Measurements from ENCODE around the gene GLS2.
"Not testable (repeated sequence)": the region's sequence is repeated elsewhere in the genome, so short reads cannot be mapped to it uniquely, and the experiment has no call there.

Gene GLS2

GRCh38 chr12:56488041-56488955 lies at the start of gene GLS2:
Gene GLS2 (minus strand): TSS chr12:56488161. CDS start chr12:56488118, 43 bp downstream.
- peak; percentile 48 for DNase-seq (ENCODE audit: low read depth)

DNA sequence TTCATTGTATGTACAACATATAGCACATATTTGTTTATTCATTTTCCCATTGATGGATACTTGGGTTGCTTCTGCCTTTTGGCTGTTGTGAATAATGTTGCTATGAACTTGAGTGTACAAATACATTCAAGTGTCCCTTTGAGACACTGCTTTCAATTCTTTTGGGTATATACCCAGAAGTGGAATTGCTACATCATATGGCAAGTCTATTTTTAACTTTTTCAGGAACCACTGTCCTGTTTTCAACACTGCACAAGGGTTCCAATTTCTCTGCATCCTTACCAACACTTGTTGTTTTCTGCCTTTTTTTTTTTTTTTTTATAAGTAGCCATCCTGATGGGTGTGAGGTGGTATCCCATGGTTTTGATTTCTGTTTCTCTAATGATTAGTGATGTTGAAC lies 49.6 kb upstream of the GLS2 start:
- no peak for DNase-seq (ENCODE audit: low read depth)

GRCh38 chr12:56530390-56531055 lies 42.6 kb upstream of the GLS2 start:
- no peak for DNase-seq (ENCODE audit: low read depth)

DNA sequence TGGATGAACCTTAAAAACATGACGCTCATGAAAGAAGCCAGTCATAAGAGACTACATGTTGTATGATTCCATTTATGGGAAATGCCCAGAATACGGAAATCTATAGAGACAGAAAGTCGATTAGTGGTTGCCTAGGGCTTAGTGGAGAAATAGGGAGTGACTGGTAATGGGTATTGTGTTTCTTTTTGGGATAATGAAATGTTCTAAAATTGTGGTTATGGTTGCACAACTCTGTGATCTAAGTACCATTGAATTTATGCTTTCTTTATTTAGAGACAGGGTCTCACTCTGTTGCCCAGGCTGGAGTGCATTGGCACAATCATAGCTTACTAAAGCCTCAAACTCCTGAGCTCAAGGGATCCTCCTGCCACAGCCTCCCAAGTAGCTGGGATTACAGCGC lies 41.7 kb upstream of the GLS2 start:
- no peak for DNase-seq (ENCODE audit: low read depth)

GRCh38 chr12:56528846-56529245 lies 40.9 kb upstream of the GLS2 start:
- no peak for DNase-seq (ENCODE audit: low read depth)

- DNase-seq (ENCODE audit: low read depth): no peak
These were observed 34.6 kb upstream of the GLS2 start for GRCh38 chr12:56522411-56523193.

- peak; percentile 6 for DNase-seq (ENCODE audit: low read depth)
These were observed 33.8 kb upstream of the GLS2 start, which contains the start of gene RBMS2 for GRCh38 chr12:56521590-56522371. Gene RBMS2 (plus strand): TSS chr12:56521820. CDS start chr12:56522024, 204 bp downstream.

GRCh38 chr12:56521209-56521589 lies 33.2 kb upstream of the GLS2 start:
- no peak for DNase-seq (ENCODE audit: low read depth)

DNA sequence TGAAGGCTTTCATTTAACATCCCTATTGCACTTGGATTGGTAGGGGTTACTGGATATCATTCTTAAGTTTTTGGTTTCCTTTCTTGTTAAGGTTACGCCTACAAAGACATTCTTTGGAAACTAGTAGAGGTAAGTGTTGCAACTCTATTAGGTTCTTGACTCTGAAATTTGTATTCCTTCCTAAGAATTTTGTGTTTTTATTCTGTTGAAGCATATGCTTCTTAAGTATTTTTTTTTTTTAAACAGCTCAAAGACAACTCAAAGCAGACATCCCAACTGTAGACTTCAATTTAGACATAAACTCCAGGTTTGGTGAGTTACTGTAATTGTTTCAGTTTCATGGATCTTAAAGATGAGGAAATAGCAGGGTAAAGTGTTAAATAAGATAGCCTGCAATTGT lies 32.5 kb upstream of the GLS2 start:
- no peak for DNase-seq (ENCODE audit: low read depth)

GRCh38 chr12:56520048-56520447 lies 32.1 kb upstream of the GLS2 start:
- no peak for DNase-seq (ENCODE audit: low read depth)

DNA sequence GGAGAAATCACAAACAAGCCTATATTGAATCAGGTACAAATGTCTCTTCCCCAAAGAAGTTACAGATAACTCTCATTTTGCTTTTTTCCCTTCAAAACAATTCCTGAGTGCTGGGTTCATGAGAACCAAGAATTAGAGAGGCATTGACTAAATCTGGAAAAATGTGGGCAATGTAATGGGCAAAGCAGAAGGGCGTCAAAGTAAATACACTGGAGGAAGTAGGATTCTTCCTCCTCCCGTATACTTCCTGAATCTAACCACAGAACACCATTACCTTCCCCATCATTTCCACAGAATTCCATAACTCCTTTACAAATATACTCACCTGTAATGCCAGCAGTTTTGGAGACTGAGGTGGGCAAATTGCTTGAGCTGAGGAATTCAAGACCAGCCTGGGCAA lies 30.6 kb upstream of the GLS2 start:
- DNase-seq (ENCODE audit: low read depth): no peak

DNA sequence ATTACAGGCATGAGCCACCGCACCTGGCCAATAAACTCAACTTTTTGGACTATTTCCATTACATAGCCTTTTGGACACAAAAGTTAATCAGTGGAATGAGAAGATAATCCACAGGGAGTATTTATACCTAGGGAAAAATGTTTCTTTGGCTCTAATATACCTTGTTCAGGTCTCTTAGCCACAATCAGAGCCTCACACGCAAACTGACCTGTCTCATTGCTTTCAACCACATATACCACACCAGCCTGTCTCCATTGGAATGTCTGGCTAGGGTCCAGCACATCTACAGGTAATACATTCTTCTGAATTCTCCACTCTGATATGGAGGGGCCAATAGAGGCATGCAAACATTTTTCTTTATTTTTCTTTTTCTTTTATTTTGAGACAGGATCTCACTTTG lies 29.9 kb upstream of the GLS2 start:
- no peak for DNase-seq (ENCODE audit: low read depth)

DNA sequence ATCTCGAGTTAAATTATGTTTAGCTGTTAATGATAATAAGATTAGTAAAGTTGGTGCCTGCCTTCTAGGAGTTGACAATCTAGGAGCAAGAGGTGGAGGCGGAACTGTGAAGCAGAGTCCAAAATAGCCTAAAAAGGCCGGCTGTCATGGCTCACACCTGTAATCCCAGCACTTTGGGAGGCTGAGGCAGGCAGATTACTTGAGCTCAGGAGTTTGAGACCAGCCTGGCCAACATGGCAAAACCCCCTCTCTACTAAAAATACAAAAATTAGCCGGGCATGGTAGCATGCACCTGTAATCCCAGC lies 26.0 kb upstream of the GLS2 start:
- not testable (repeated sequence) for DNase-seq (ENCODE audit: low read depth)

- no peak for DNase-seq (ENCODE audit: low read depth)
These were observed 22.8 kb upstream of the GLS2 start for GRCh38 chr12:56510786-56511185.

DNA sequence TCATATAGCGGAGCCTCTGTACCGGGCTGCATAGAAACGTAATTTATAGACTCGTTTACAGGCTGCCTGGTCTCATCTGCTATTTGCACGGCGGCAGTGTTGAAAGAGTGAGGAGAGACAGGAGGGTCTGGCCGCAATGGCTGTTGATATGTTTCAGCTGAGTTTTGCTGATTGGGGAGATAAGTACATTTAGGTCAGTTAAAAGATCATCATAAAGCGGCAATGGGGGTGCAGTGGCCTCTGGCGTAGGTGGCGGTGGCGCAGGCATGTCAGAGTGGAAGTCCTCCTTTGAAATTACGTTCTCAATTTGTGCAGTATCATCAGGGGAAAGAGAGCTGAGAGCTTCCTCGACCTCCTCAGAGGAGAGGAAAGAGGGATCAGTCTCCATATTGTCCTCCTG lies 11.9 kb upstream of the GLS2 start:
- DNase-seq (ENCODE audit: low read depth): not testable (repeated sequence)

GRCh38 chr12:56499452-56499851 lies 11.5 kb upstream of the GLS2 start:
- DNase-seq (ENCODE audit: low read depth): not testable (repeated sequence)

GRCh38 chr12:56498126-56498902 lies 10.4 kb upstream of the GLS2 start:
- not testable (repeated sequence) for DNase-seq (ENCODE audit: low read depth)

DNA sequence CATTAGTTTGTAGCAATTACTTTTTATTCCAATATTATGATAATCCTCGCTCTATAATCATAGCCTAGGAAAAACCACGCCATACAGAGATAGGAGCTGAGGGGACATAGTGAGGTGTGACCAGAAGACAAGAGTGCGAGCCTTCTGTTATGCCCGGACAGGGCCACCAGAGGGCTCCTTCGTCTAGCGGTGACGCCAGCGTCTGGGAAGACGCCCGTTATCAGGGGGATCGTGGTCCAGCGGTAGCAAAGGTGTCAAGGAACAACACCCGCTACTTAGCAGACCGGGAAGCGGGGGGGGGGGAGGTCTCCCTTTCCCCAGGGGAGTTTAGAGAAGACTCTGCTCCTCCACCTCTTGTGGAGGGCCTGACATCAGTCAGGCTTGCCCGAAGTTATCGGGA lies 8.7 kb upstream of the GLS2 start:
- DNase-seq (ENCODE audit: low read depth): peak; percentile 43

GRCh38 chr12:56494481-56494880 lies 6.5 kb upstream of the GLS2 start:
- not testable (repeated sequence) for DNase-seq (ENCODE audit: low read depth)

GRCh38 chr12:56494106-56494415 lies 6.1 kb upstream of the GLS2 start:
- not testable (repeated sequence) for DNase-seq (ENCODE audit: low read depth)

DNA sequence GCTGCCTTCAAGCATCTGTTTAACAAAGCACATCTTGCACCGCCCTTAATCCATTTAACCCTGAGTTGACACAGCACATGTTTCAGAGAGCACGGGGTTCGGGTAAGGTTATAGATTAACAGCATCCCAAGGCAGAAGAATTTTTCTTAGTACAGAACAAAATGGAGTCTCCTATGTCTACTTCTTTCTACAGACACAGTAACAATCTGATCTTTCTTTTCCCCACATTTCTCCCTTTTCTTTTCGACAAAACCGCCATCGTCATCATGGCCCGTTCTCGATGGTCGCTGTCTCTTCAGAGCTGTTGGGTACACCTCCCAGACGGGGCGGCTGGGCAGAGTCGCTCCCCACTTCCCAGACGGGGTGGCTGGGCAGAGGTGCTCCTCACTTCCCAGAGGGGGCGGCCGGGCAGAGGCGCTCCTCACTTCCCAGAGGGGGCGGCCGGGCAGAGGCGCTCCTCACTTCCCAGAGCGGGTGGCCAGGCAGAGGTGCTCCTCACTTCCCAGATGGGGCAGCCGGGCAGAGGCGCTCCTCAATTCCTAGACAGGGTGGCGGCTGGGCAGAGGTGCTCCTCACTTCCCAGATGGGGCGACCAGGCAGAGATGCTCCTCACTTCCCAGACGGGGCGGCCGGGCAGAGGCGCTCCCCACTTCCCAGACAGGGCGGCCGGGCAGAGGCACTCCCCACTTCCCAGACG lies 5.6 kb upstream of the GLS2 start:
- not testable (repeated sequence) for DNase-seq (ENCODE audit: low read depth)
